KG1 (cell line): Measurements from ENCODE around the gene FGF14.

Experiments
- DNase-seq: peaks from one replicate; lab custom pipeline; 2025; lab: John Stamatoyannopoulos, UW

FGF14 gene

DNA sequence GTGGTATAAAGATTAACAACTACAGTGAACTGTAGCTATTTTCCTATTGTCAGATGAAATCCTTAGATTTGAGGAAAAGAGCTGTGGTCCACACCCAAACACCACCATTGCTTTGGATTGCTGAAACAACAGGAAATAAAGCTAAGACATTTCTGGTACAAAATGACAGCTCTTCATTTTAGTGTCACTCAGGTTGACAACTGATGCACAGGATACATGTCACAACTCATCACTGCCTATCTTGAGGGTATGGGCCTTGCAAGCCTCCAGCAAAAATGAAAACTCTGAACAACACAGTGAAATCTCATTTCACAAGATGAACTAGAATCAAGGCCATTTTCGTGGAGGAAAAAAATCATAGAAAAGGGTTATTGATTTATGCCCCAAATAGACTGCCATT lies 609.7 kb downstream of the FGF14 start:
- no peak for DNase-seq

DNA sequence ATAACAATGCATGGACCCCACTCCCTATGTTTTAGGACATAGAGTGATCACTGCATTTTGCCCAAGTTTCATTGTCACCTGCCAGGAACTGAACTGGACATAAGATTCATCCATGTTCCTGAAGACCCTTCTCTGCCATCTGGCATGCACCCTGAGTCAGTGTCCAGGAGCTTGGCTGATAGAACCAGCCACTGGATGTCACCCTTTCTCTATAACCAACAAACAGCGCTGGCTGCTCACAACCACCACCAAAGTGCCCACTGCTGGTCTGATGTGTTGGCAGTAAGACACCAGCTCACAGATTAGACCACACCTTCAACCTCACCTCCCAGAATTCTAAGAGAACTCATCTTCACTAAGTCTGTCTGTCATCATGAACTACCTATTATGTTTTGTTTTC lies 616.0 kb downstream of the FGF14 start:
- DNase-seq: no peak

DNA sequence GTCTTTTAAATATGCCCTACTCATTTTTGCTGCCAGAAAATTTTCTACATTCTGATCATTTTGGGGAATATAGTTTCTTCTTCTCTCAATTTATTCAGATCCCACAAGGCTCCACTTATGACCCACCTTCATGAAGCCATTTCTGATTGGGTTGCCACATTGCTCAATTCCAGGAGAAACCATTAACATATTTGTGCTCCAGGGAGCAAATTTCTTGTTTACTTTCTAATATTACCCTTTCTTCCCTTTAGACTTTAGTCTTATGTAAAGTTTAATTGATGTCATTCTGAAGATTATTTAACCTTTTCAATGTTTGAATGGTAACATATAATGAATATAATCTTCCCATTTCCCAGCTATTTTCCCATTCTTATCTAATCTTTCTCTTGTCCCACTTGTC lies 617.5 kb downstream of the FGF14 start:
- DNase-seq: no peak

DNA sequence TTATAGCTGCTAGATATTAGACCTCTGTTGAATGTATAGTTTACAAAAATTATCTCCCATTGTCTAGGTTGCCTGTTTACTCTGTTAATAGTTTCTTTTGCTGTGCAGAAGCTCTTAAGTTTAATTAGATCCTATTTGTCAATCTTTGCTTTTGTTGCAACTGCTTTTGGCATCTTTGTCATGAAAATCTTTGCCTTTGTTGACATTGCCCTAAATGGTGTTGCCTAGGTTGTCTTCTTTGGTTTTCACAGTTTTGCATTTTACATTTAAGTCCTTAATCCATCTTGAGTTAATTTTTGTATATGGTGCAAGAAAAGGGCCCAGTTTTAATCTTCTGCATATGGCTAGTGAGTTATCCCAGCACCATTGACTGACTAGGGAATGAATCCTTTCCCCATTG lies 618.3 kb downstream of the FGF14 start:
- no peak for DNase-seq

DNA sequence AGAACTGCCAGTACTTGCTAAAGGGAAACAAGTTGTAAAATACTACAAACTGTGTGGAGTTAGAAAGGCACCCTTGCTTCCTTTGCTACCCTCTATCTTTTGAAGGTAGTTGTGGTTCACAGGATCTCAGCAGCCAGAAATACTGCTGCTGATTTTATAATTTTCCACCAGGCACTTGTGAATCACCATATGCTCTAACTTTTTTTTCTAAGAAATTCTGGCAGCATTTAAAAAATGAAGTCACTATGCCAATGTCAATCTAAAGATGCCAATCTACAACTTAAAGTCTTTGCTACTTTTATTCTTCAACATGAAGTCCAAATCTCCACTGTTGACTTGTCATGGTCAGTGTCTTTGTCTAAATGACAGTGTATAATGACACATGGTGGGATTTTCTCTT lies 621.6 kb downstream of the FGF14 start:
- DNase-seq: no peak

DNA sequence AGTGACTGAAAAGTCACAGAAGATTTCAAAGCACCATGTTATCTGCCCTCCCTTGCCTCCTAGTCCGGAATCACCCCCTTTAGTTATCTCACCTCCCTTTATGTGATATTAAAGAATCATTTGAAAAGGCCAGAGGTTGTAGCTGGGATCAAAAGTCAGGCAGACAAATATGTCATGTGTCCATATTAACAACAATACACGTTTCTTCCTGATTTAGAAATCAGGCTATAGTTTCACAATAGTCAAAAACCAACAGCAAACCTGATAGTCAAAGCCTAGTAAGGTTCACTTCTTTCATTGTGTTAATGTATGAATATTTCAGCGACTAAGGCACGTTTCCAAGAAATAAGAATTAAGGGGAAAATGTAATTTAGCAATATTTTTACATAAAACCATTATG lies 622.7 kb downstream of the FGF14 start:
- DNase-seq: no peak

DNA sequence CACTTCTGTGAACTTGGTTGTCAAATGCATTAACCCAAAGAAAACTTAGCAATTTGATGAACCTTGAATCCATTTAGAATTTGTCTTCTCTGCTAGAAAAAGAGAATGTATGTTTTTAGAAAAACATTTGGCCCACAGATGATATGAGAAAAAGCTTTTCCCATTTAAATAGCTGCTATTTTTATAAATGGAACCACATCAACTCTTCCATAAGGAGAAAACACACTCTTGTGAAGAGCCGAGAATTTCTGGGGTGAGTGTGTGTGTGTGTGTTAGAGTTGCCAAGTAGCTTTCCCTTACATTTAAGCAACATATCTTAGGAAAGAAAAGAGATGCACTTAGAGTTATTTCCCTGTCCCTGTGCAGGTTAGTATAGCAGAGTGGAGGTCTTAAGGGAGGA lies 626.6 kb downstream of the FGF14 start:
- DNase-seq: no peak

DNA sequence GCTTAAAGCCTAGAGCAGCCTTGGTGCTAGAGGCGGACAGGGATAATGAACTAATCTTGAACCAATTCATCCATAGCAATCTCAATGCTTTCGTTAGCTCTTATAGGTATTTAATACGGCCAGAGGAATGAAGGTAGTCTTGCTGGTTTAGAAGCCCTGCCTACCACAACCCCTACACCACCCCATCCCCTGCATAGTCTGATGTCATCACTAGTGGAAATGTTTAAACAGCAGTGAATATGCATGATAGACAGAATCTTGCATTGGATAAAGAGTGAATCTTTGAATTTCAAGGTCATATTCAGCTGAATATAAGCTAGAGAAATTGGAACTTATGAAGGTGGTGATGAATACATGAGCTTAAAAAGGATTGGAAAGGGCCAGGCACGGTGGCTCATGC lies 627.5 kb downstream of the FGF14 start:
- no peak for DNase-seq

DNA sequence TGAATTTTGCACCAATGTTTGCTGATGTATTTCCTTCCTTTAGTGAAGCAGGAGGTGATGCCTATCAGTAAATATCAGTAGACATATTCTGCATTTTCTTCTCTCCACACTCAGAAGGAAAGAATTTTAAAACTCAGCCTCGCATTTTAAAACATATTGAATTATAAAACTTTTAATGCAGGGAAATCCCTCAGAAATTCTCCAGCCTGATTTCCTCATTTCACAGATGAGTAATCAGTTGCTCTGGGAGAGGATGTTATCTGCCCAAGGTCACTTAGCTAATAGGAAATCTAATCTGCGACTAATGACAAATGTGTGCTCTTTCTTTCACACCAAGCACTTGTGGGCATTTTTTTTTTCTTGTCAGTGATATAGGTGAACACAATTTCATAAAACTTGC lies 628.8 kb downstream of the FGF14 start:
- no peak for DNase-seq

DNA sequence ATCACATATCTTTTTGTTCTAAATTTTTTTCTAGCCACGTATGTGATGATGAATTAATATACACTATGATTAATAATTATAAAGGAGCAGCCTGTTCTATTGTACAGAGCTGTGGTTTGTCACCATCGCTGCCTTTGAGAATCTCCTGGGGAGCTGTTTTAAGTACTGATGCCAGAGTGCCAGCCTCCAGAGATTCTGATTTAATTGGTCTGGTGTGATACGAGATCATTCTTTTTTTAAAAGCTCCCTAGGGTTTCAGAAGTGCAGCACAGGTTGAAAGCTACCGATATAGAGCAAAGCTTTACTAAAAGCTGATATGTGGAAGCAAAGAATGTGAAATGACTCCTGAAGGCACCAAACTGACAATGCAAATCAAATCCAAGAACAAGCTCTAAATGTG lies 634.7 kb downstream of the FGF14 start:
- no peak for DNase-seq

DNA sequence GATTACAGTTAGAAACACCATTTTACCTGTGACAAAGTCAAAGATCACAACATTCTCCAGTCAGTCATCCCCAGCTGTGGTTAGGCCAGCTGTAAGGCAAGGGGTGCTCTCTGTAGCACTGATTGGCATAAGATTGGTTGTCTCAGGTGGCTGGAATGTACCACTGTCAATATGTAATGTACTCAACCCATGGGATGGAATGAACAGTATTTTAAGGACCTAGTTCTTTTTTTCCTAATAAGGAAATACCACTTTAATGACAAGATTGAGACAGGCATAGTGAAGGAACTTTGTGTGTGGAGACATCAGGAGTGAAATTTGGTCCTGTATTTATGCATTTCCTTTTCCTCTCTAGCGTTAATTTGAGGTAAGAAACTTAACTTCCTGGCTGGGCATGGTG lies 638.7 kb downstream of the FGF14 start:
- no peak for DNase-seq

DNA sequence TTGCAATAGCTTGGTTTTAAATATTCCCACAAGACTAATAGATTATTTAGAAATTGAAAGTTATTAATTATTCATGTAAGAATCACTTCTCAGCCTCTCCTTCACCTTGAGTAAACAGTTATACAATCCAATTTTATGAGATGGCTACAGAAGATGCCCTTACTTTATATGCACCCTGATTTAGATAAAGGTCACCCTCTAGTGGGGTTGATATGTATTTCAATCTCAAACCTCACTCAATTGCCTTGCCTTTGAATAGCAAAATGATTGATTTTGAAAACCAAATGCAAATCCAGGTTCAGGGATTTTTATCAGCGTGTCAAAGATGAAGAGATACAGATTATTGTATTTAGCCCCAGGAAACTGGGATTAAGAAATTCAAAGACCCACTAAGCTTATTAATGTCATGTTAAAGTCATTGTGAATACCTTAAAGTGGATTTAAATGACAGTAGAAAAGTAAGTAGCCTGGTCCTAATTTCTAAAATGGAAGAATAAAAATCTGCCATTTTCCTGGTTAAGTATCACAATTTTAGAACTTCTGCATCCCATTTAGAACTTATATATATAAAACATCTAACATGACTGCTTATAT lies 644.3 kb downstream of the FGF14 start:
- DNase-seq: peak; percentile 25

DNA sequence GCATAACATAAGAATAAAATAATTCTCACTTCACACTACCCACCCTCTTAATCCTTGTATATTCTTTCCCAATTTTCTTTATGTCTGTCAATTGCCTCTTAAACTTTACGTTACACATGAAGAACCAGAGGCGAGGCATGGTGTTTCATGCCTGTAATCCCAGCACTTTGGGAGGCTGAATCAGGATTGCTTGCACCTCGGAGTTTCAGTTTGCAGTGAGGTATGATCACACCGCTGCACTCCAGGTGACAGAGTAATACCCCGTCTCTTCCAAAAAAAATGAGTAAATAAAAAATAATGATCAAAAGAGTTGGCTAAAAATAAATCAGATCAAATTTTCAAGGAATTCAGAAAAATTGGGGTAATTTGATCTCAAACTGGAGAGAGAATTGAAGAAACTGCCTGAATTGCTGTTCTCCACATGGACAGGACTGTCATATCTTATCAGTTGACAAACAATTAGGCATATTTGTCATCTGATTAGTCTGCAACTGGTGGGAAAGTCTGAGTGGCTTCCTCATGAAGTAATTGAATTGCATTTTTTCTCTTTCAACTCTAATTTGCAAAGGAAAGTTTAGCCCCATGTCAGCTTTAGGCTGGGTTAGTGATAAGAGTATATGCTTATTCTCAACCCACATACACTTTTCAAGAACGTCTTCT lies 646.5 kb downstream of the FGF14 start:
- DNase-seq: no peak

DNA sequence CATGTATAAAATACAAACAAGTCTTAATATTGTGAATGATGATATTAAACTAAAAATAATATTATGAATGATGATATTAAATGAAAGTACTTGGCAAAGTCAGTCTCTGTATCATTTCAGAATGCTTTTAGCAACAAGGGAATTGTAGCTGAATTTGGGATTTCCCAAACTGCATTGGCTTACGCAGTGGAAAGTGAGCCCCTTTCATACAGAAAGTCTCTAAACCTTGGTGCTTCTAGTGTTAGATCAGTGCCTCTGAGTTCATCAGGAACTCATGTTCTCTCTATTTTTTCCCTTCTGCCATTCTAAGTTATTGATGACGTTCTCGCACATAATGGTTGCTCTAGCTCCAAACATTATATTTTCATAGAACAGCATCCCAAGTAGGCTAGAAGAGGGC lies 649.4 kb downstream of the FGF14 start:
- no peak for DNase-seq

DNA sequence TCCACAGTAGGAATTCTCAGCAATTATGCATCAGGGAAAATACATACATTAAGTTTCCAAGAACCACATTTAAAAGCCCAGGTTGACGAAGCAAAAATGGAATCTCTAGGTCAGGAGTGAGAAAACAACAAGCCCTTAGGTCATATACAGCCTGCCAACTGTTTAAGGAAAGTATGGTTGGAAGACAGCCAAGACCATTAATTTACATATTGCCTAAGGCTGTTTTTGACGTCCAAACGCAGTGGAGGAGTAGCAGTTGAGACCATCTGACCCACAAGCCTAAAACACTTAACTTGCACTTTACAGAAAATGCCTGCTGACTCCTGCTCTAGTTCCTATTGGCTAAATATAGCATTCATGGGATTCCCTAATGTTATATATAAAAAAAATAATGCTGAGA lies 650.4 kb downstream of the FGF14 start:
- no peak for DNase-seq

DNA sequence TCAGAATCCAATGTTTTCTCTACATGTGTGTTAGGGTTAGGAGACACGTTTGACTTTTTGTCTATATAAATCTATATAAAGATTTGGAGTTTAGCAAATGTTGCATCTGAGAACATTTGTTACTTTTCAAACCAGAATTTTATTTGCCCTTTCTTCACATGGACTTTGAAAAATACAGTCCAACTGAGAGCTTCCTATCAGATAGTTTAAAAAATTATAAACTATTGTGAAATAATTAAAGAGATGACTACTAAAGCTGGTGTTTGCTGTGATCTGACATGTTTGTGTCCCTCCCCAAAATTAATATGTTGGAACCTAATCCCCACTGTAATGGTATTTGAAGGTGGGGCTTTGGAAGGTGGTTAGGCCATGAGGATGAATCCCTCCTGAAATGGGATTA lies 652.3 kb downstream of the FGF14 start:
- DNase-seq: no peak

DNA sequence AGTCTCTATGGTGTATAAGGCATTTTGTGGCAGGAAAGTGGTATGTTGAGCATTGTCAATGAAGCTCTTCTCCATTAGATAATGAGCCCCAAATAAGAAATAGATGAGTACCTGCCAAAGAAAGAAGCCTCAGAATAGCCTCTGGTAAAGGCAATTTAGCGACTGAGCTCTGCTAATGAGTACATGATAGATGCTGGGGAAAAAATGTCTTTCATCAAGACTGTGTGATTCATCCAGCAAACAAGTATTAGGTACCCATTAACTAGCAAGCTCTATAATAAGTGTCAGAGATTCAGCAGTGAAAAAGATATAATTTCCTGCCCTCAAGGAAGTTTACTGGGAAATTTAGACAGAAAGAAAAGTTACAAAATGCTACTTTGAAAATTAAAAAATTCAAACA lies 654.8 kb downstream of the FGF14 start:
- no peak for DNase-seq

DNA sequence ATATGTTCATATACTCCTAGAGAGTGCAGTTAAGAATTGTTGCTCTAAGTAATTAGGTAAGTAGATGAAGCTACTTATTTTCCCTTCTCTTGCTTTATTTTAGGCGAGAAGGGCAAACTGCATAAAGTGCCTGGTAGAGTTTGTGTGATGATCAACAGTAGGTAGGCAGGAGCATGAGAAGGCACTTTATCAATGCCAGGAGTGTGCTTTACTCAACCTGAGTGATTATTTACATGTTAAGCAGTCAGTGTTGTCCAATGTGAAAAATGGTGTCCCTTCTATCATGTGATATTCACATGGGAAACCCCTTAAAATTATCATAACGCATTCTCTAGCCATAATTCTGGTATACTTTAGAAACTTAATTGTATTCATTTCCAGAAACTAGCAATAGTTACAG lies 655.3 kb downstream of the FGF14 start:
- DNase-seq: no peak

DNA sequence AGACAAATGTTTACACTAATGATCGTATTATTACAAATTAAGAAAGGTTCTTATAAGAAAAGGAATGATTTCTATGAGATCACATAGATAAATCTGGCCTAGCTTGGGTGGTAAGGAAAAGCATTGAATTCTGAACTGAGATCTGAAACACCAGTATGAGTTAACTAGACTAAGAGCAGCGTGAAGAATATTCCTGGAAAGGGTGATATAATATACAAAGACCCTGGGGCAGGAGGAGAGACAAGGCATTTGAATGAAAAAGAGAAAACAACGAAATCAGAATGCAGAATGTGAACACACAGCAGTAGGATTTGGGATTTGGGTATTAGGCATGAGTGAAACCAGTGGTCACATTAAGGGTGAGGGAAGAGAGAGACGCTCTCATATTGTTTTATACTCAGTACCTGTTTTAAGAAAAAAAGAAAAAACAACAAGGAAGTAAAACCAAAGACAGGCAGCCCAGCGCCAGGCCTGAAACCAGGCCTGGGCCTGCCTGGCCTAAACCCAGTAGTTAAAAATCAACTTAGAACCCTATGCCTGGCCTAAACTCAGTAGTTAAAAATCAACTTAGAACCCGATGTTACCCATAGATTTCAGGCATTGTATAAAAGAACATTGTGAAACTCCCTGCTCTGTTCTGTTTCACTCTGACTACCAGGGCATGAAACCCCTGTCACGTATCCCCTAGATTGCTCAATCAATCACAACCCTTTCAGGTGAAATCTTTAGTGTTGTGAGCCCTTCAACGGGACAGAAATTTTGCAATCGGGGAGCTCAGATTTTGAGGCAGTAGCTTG lies 662.3 kb downstream of the FGF14 start:
- no peak for DNase-seq

DNA sequence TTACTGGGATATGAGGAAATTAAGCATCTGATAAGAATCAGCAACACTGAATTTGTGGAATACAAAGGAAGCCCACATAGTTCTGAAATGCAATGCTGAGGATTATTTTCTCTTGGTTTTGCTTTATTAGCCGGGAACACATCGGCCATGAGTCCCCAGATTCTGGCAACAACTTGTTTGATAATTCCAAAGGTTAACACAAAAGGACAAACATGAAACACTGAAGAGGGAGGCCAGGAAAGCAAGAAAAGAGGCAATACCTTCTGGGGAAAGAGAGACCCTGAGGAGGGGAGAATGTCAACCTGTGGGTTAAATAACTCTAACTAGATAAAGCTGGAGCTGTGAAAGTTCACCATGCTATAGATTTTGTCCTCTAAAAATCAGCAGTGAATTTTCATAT lies 663.5 kb downstream of the FGF14 start:
- DNase-seq: no peak

DNA sequence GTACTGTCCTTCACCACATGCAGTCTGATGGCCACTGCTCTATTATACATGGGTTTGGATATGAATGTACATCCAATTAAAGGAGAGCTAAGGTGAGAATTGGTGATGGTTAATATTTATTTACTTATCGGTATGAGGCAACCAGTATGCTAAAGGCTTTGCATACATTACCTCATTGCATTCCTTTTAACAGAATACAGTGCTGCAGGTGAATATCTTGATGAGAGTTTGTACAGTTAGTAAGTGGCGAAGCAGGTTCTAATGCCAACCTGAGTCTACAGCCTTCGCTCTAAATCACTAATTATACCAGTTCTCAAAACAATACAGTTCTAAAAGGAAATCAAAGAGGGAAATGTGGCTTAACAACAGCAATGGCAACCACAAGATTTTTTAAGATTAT lies 665.3 kb downstream of the FGF14 start:
- no peak for DNase-seq

DNA sequence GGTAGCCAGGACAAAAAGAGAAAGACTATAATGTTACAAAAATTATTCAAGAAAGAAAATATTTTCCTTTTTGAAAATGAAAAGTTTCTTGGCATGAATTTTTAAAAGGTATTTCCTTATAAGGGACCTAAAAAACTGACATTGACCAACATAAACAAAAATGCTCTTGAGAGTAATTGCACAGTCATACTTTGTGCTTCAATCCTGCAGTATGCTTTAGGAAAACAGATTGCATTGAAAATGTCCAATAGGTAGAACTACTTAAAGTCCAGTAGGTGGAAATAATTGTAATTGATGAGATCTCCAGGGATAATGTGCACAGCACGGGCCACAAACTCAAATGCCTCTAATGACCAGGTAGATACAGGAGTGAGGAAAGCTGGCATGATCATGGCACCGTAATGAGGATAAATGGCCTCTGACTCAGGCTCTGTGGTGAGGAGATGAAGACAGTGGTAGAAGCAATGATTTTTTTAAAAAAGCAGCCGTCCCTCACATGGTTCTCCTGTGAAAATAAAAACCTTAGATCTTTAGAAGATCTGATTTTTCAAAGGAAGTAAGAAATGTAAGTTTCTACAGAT lies 671.3 kb downstream of the FGF14 start:
- DNase-seq: no peak

DNA sequence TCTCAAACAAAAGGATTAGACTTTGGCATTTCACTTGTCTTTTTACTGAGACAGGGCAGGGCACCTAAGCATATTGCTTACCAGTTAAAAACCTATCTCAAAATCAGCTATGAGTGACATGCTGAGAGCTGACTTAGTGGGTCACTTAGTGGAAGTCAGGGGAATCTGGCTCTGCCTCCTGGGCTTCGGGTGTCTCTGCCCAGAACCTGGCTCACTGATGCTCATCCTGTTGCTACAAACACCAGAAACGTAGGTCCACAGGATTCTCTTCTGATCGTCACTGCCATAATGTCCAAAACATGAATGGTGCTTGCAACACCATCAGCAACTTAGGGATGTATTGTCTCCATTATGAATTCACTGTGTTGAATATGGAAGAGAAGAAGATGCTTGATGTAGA lies 673.2 kb downstream of the FGF14 start:
- no peak for DNase-seq
